ENCODE results near the gene ATP1A2. TPM values are rescaled to one million over a fixed set of nuclear protein-coding genes. Genes with fewer than 3 reads are reported as not detected.

The ATP1A2 gene
- total and polyA plus RNA-seq, 10 of the 15 experiments (the other 5 are each of a cell fraction or from before 2014, with no cell fraction given), result 0.15 TPM; not detected in 9

DNA sequence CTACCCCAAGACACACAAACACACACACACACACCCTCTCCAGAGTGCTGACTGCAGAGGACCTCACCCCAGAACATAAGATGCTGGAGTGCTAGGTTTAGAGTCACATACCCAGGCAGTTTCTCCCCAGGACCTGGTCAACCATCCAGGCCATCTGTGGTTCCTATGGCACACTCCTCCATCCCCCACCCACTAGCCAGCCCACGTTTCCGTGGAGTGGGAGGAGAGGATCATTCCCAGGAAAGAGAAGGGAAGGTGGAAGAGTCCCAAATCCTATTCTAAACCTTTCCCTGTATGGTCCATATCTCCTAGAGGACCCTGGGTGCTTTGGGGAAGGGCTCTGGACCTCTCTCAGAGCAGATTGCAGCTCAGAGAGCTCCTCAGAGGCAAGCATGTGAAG, 33.1 kb upstream of the ATP1A2 start (continued):
- TF ChIP-seq, protein P1, sequence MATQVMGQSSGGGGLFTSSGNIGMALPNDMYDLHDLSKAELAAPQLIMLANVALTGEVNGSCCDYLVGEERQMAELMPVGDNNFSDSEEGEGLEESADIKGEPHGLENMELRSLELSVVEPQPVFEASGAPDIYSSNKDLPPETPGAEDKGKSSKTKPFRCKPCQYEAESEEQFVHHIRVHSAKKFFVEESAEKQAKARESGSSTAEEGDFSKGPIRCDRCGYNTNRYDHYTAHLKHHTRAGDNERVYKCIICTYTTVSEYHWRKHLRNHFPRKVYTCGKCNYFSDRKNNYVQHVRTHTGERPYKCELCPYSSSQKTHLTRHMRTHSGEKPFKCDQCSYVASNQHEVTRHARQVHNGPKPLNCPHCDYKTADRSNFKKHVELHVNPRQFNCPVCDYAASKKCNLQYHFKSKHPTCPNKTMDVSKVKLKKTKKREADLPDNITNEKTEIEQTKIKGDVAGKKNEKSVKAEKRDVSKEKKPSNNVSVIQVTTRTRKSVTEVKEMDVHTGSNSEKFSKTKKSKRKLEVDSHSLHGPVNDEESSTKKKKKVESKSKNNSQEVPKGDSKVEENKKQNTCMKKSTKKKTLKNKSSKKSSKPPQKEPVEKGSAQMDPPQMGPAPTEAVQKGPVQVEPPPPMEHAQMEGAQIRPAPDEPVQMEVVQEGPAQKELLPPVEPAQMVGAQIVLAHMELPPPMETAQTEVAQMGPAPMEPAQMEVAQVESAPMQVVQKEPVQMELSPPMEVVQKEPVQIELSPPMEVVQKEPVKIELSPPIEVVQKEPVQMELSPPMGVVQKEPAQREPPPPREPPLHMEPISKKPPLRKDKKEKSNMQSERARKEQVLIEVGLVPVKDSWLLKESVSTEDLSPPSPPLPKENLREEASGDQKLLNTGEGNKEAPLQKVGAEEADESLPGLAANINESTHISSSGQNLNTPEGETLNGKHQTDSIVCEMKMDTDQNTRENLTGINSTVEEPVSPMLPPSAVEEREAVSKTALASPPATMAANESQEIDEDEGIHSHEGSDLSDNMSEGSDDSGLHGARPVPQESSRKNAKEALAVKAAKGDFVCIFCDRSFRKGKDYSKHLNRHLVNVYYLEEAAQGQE (IDR thresholded peaks at IDR 0.05; ENCODE audit: low read depth, low read length), result no peak
- TF ChIP-seq CBX3 (IDR thresholded peaks at IDR 0.05; ENCODE audit: borderline replicate concordance, low read depth) (no peak), CBX5 (IDR thresholded peaks at IDR 0.05; ENCODE audit: low read depth) (no peak), EED (IDR thresholded peaks at IDR 0.05; ENCODE audit: low read depth) (no peak), POLR2A (IDR thresholded peaks at IDR 0.05; ENCODE audit: low read depth, low read length) (no peak), WRNIP1 (IDR thresholded peaks at IDR 0.05; ENCODE audit: borderline replicate concordance, low read depth, low read length) (no peak), HDAC2 (IDR thresholded peaks at IDR 0.05) (no peak)

- H3K27me3 ChIP-seq (replicated peaks in 1 of 2; ENCODE audit: control insufficient read depth in 2 of 2, insufficient read depth in 2 of 2, low read length in 1 of 2), result peaks cover 0 to 2% of the 10 kb centered on the region in 2 experiments; a peak in 3 of 4 replicates
- ChIA-PET CTCF (interaction anchor here (0.6 to 49.8 kb wide), 5 partner anchors 2 to 870 kb away, joined by 3 to 1035 read pairs (median 81); partner anchors contain the start of genes IGSF8, KCNJ10 and KCNJ9), POLR2A (no interaction called here), RAD21 (ENCODE audit: unreplicated experiment) (no interaction called here), SMC1A (ENCODE audit: uncharacterized antibody, unreplicated experiment) (interaction anchor here (8.9 kb wide), 1 partner anchor 37 kb away, joined by 89 read pairs; no protein-coding TSS in a partner anchor)
- H3K4me2 ChIP-seq (ENCODE audit: control insufficient read depth, insufficient read depth), result no peak overlapping the region
- H3K36me3 ChIP-seq (ENCODE audit: control insufficient read depth in 2 of 2, insufficient read depth in 2 of 2, low read length in 1 of 2), result no peaks in the 10 kb centered on the region; a peak in 1 of 4 replicates
- H3K4me3 ChIP-seq, result no peak overlapping the region
- no peak overlapping the region for H3K9ac ChIP-seq (ENCODE audit: control insufficient read depth, insufficient read depth, low read length)
- no peak overlapping the region for H3K27ac ChIP-seq (ENCODE audit: control insufficient read depth, insufficient read depth)
- intact Hi-C loops (cut with micrococcal nuclease; ENCODE audit: unreplicated experiment) (no loop called here), in situ Hi-C loops (cut with MboI) (no loop called here)
- H4K20me1 ChIP-seq (ENCODE audit: control insufficient read depth, insufficient read depth), result no peaks in the 10 kb centered on the region
- no TSS peak for BruUV-seq (replicated peaks)
- H3K4me1 ChIP-seq (ENCODE audit: control insufficient read depth, insufficient read depth, low read length), result no peaks in the 10 kb centered on the region; the same call in 1 of the 2 replicates
- DNase-seq (ENCODE audit: low read depth, low spot score) (no peak), FAIRE-seq (no peak), ATAC-seq (no peak)
- no peaks in the 10 kb centered on the region for H3K9me3 ChIP-seq (replicated peaks; ENCODE audit: control insufficient read depth, insufficient read depth, low read length)
- H2AFZ ChIP-seq (ENCODE audit: control insufficient read depth, low read depth, low read length), result no peak overlapping the region
- H3K79me2 ChIP-seq (ENCODE audit: control insufficient read depth, insufficient read depth, low read length), result no peaks in the 10 kb centered on the region
- 5% methylated on average over 3 of the region's 3 CpGs for WGBS (ENCODE audit: insufficient coverage, insufficient replicate concordance, low lambda C conversion rate, missing lambda C conversion rate)
- TF ChIP-seq MTA3 (IDR thresholded peaks at IDR 0.05; ENCODE audit: borderline replicate concordance, low read length), result no peak
- TF ChIP-seq RAD51 (IDR thresholded peaks at IDR 0.05), result no peak
- TF ChIP-seq, protein P2, sequence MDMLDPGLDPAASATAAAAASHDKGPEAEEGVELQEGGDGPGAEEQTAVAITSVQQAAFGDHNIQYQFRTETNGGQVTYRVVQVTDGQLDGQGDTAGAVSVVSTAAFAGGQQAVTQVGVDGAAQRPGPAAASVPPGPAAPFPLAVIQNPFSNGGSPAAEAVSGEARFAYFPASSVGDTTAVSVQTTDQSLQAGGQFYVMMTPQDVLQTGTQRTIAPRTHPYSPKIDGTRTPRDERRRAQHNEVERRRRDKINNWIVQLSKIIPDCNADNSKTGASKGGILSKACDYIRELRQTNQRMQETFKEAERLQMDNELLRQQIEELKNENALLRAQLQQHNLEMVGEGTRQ (IDR thresholded peaks at IDR 0.05; ENCODE audit: borderline replicate concordance, low read depth, low read length), result no peak
- TF ChIP-seq POU2F2 (IDR thresholded peaks at IDR 0.05; ENCODE audit: borderline replicate concordance, low read depth, low read length), result no peak
- no peak for TF ChIP-seq NRF1 (conservative IDR thresholded peaks at IDR 0.05; ENCODE audit: low read depth, low read length)
- TF ChIP-seq EP300 (IDR thresholded peaks at IDR 0.05; ENCODE audit: borderline replicate concordance in 1 of 2, control insufficient read depth in 1 of 2, low read depth in 2 of 2, low read length in 2 of 2), result no peak
- no peak for TF ChIP-seq CTCF (IDR thresholded peaks at IDR 0.05 in 2 of 3, conservative IDR thresholded peaks at IDR 0.05 in 1 of 3; ENCODE audit: control insufficient read depth in 2 of 3, extremely low read depth in 1 of 3, insufficient read depth in 1 of 3, low read depth in 3 of 3, low read length in 3 of 3)
- TF ChIP-seq SMAD5 (IDR thresholded peaks at IDR 0.05; ENCODE audit: low read depth), result no peak
- TF ChIP-seq GABPA (IDR thresholded peaks at IDR 0.05; ENCODE audit: low read depth), result no peak
- no peak for TF ChIP-seq USF1 (IDR thresholded peaks at IDR 0.05; ENCODE audit: borderline replicate concordance, extremely low read length, insufficient read depth, low read depth, low read length)
Observed at GRCh38 chr1:160082926-160083325, 32.6 kb upstream of the ATP1A2 start.
